SK-N-SH treated with all-trans-retinoic acid at 6 μM for 48 hours (cell line): Measurements from ENCODE around the gene TEX261.

Experiments used
- ATAC-seq: fragments of 200-7000 bp; cut with Tn5 transposase; 3 replicates; pipeline ENCODE4 v1.9.1; 2020; ENCODE audit warnings: mild to moderate bottlenecking, moderate library complexity
- ARNTL ChIP-seq: fragments of 450-650 bp; formaldehyde crosslinking; IDR thresholded peaks from 2 replicates; pipeline ENCODE4 v1.5.0; 2020; ENCODE audit warnings: low read depth, mild to moderate bottlenecking, moderate library complexity, borderline replicate concordance
- BACH2 ChIP-seq: fragments of 250-450 bp; sonication (Bioruptor Pico); IDR thresholded peaks from 2 replicates; pipeline ENCODE4 v1.9.0; 2021; ENCODE audit warnings: mild to moderate bottlenecking, borderline replicate concordance
- CREB5 ChIP-seq: fragments of 250-450 bp; sonication (Bioruptor Pico); IDR thresholded peaks from 2 replicates; pipeline ENCODE4 v1.5.1; 2020; ENCODE audit warnings: low read depth, mild to moderate bottlenecking, moderate library complexity
- CSDC2 ChIP-seq: fragments of 250-450 bp; sonication (Bioruptor Pico); IDR thresholded peaks from 2 replicates; pipeline ENCODE4 v1.5.0; 2020; ENCODE audit warnings: mild to moderate bottlenecking, moderate library complexity
- CSRNP3 ChIP-seq: fragments of 250-450 bp; sonication (Bioruptor Pico); IDR thresholded peaks from 2 replicates; pipeline ENCODE4 v1.5.1; 2021; ENCODE audit warnings: mild to moderate bottlenecking, moderate library complexity
- ESRRG ChIP-seq: fragments of 250-450 bp; sonication (Bioruptor Pico); IDR thresholded peaks from 2 replicates; pipeline ENCODE4 v1.6.1; 2021; ENCODE audit warnings: mild to moderate bottlenecking
- GLIS3 ChIP-seq: fragments of 250-450 bp; sonication (Bioruptor Pico); IDR thresholded peaks from 2 replicates; pipeline ENCODE4 v1.5.0; 2020; ENCODE audit warnings: mild to moderate bottlenecking, moderate library complexity
- ISL1 ChIP-seq: fragments of 250-450 bp; sonication (Bioruptor Pico); IDR thresholded peaks from 2 replicates; pipeline ENCODE4 v2.1.2; 2022; ENCODE audit warnings: mild to moderate bottlenecking, moderate library complexity
- OSR1 ChIP-seq: fragments of 250-450 bp; sonication (Bioruptor Pico); IDR thresholded peaks from 2 replicates; pipeline ENCODE4 v1.8.0; 2022; ENCODE audit warnings: moderate library complexity, mild to moderate bottlenecking, inconsistent platforms
- PATZ1 ChIP-seq: fragments of 250-450 bp; sonication (Bioruptor Pico); IDR thresholded peaks from 2 replicates; pipeline ENCODE4 v1.8.0; 2020; ENCODE audit warnings: mild to moderate bottlenecking, moderate library complexity, borderline replicate concordance
- PPARA ChIP-seq: fragments of 250-450 bp; sonication (Bioruptor Pico); IDR thresholded peaks from 2 replicates; pipeline ENCODE4 v1.5.0; 2020; ENCODE audit warnings: mild to moderate bottlenecking, borderline replicate concordance
- RARB ChIP-seq: fragments of 250-450 bp; sonication (Bioruptor Pico); IDR thresholded peaks from 2 replicates; pipeline ENCODE4 v1.8.0; 2021; ENCODE audit warnings: mild to moderate bottlenecking, moderate library complexity
- SNAI2 ChIP-seq: fragments of 250-450 bp; sonication (Bioruptor Pico); IDR thresholded peaks from 2 replicates; pipeline ENCODE4 v1.5.0; 2020; ENCODE audit warnings: mild to moderate bottlenecking, moderate library complexity
- TCF4 ChIP-seq: fragments of 250-450 bp; sonication (Bioruptor Pico); IDR thresholded peaks from 2 replicates; pipeline ENCODE4 v1.8.0; 2021; ENCODE audit warnings: mild to moderate bottlenecking, moderate library complexity, borderline replicate concordance
- TOX ChIP-seq: fragments of 250-450 bp; sonication (Bioruptor Pico); IDR thresholded peaks from 2 replicates; pipeline ENCODE4 v1.8.0; 2021; ENCODE audit warnings: mild to moderate bottlenecking, moderate library complexity, borderline replicate concordance
- TSHZ2 ChIP-seq: fragments of 250-450 bp; sonication (Bioruptor Pico); IDR thresholded peaks from 2 replicates; pipeline ENCODE4 v1.5.0; 2020; ENCODE audit warnings: mild to moderate bottlenecking, moderate library complexity
- ZC3H10 ChIP-seq: fragments of 250-450 bp; sonication (Bioruptor Pico); IDR thresholded peaks from 2 replicates; pipeline ENCODE4 v1.5.1; 2021; ENCODE audit warnings: mild to moderate bottlenecking, moderate library complexity
- ZFP3 ChIP-seq: fragments of 250-450 bp; sonication (Bioruptor Pico); IDR thresholded peaks from 2 replicates; pipeline ENCODE4 v1.5.0; 2020; ENCODE audit warnings: mild to moderate bottlenecking, moderate library complexity
- ZFP30 ChIP-seq: fragments of 450-650 bp; formaldehyde crosslinking; IDR thresholded peaks from 2 replicates; pipeline ENCODE4 v1.5.0; 2022; ENCODE audit warnings: mild to moderate bottlenecking, moderate library complexity
- ZNF565 ChIP-seq: fragments of 450-650 bp; formaldehyde crosslinking; conservative IDR thresholded peaks from 2 replicates; pipeline ENCODE4 v1.5.0; 2020; ENCODE audit warnings: low read depth, mild to moderate bottlenecking, moderate library complexity
- ZNF70 ChIP-seq: fragments of 450-650 bp; formaldehyde crosslinking; IDR thresholded peaks from 2 replicates; pipeline ENCODE4 v1.5.0; 2020; ENCODE audit warnings: mild to moderate bottlenecking, moderate library complexity
- ZNF8 ChIP-seq: fragments of 450-650 bp; formaldehyde crosslinking; IDR thresholded peaks from 2 replicates; pipeline ENCODE4 v1.5.0; 2020; ENCODE audit warnings: mild to moderate bottlenecking, moderate library complexity

TEX261 gene

GRCh38 chr2:70957798-70958197 is 36.9 kb downstream of the TEX261 start:
- no peak for ATAC-seq
- TF ChIP-seq TSHZ2 (CRISPR knock-in tag) (no peak), BACH2 (no peak), CSRNP3 (CRISPR knock-in tag) (no peak), ZNF70 (CRISPR knock-in tag) (no peak), ZNF8 (no peak), OSR1 (CRISPR knock-in tag) (no peak), TCF4 (CRISPR knock-in tag) (no peak), ARNTL (no peak), RARB (CRISPR knock-in tag) (no peak), ZC3H10 (CRISPR knock-in tag) (no peak), SNAI2 (CRISPR knock-in tag) (no peak), PPARA (CRISPR knock-in tag) (no peak), ZNF565 (CRISPR knock-in tag) (no peak), ZFP30 (CRISPR knock-in tag) (no peak), ESRRG (CRISPR knock-in tag) (no peak), ISL1 (CRISPR knock-in tag) (no peak), TOX (CRISPR knock-in tag) (no peak), PATZ1 (CRISPR knock-in tag) (no peak), GLIS3 (CRISPR knock-in tag) (no peak), CREB5 (CRISPR knock-in tag) (no peak)

- no peak for ATAC-seq
- TF ChIP-seq GLIS3 (CRISPR knock-in tag) (no peak), RARB (CRISPR knock-in tag) (no peak), ZNF565 (CRISPR knock-in tag) (no peak), TOX (CRISPR knock-in tag) (no peak), ARNTL (no peak), OSR1 (CRISPR knock-in tag) (no peak), CREB5 (CRISPR knock-in tag) (no peak), ZFP3 (CRISPR knock-in tag) (no peak), TCF4 (CRISPR knock-in tag) (no peak), ZNF8 (no peak), CSDC2 (CRISPR knock-in tag) (no peak), TSHZ2 (CRISPR knock-in tag) (no peak), PPARA (CRISPR knock-in tag) (no peak), ZC3H10 (CRISPR knock-in tag) (no peak), CSRNP3 (CRISPR knock-in tag) (no peak)
These were observed 38.5 kb downstream of the TEX261 start for GRCh38 chr2:70956141-70956540.
